ENCODE results near the gene PHKA2.

PHKA2 gene

GRCh38 chrX:18892899-18893298 is 91.0 kb downstream of the PHKA2 start:
- DNase-seq (ENCODE audit: low spot score): no peak
- no peak for TF ChIP-seq CTCF (IDR thresholded peaks at IDR 0.05; ENCODE audit: borderline replicate concordance, control extremely low read depth, extremely low read depth, insufficient read depth, missing control alignments)
- in situ Hi-C loops (cut with MboI; ENCODE audit: low sequenced_read_pairs, unreplicated experiment): loop anchor here (10.0 kb wide), 1 partner anchor 468 kb away; the partner anchor contains the start of gene CDKL5

DNA sequence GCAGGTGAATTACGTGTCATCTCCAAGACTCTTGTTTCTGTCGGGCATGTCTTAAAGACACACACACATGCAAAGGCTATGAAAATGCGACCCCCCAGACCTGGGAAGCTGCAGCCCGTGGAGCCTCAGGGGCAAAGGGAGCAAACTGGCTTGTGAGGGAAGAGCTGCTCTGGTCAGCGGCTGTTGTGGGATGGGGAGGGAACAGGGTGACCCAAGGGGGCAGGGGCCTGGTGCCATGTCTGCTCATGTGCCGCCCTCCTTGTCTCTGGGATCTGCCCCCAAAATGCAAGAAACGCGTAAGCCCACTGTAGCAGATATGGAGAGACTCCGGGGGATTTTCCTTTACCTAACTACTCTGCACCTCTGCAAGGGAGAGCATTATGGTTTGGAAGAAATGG is 92.4 kb downstream of the PHKA2 start:
- TF ChIP-seq CTCF (IDR thresholded peaks at IDR 0.05; ENCODE audit: borderline replicate concordance, control extremely low read depth, extremely low read depth, insufficient read depth, missing control alignments): no peak
- no peak for DNase-seq (ENCODE audit: low spot score)
- in situ Hi-C loops (cut with MboI; ENCODE audit: low sequenced_read_pairs, unreplicated experiment): loop anchor here (10.0 kb wide), 1 partner anchor 467 kb away; the partner anchor contains the start of gene CDKL5

DNA sequence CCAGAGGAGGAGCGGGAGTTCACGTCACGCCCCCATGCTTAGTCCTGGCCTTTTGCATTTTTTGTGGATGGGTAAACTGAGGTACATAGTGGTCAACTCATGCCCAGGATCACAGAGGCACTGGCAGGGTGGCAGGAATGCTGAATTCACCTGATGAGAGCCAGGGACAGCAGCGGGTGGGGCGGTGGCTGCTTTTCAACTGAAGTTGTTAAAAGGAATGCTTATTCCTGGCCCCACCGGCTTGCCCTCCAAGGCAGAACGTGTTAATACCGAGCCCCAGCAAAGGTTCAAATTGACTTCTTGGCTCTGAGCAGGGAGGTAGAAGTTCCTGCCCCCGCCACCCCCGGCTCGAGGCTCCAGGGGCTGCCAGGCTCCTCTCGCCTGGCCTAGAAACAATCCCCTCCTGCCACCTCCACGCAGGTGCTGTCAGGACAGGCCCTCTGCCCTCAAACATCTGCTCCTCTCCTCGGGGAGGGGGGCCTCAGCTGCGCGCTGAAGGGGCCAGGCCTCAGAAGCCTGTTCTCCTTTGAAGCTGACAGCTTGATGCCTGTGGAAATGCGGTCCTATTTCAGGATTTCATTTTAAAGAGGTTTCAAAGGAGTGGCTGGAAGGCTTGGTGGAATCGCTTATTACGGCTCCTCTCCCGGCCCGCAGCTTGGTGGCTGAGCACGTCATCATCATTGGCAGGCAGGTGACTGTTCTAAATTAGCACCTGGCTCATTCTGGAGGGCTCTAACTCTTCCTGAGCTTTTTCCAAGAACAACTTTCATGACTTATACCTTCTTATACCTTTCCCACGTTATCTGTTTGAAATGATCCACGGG is 93.0 kb downstream of the PHKA2 start:
- in situ Hi-C loops (cut with MboI; ENCODE audit: low sequenced_read_pairs, unreplicated experiment): loop anchor here (10.0 kb wide), 1 partner anchor 466 kb away; the partner anchor contains the start of gene CDKL5
- no peak for TF ChIP-seq CTCF (IDR thresholded peaks at IDR 0.05; ENCODE audit: borderline replicate concordance, control extremely low read depth, extremely low read depth, insufficient read depth, missing control alignments)
- DNase-seq (ENCODE audit: low spot score): no peak

GRCh38 chrX:18890049-18890381 is 93.9 kb downstream of the PHKA2 start:
- TF ChIP-seq CTCF (IDR thresholded peaks at IDR 0.05; ENCODE audit: borderline replicate concordance, control extremely low read depth, extremely low read depth, insufficient read depth, missing control alignments): no peak
- DNase-seq (ENCODE audit: low spot score): no peak
- in situ Hi-C loops (cut with MboI; ENCODE audit: low sequenced_read_pairs, unreplicated experiment): loop anchor here (10.0 kb wide), 1 partner anchor 465 kb away; the partner anchor contains the start of gene CDKL5

DNA sequence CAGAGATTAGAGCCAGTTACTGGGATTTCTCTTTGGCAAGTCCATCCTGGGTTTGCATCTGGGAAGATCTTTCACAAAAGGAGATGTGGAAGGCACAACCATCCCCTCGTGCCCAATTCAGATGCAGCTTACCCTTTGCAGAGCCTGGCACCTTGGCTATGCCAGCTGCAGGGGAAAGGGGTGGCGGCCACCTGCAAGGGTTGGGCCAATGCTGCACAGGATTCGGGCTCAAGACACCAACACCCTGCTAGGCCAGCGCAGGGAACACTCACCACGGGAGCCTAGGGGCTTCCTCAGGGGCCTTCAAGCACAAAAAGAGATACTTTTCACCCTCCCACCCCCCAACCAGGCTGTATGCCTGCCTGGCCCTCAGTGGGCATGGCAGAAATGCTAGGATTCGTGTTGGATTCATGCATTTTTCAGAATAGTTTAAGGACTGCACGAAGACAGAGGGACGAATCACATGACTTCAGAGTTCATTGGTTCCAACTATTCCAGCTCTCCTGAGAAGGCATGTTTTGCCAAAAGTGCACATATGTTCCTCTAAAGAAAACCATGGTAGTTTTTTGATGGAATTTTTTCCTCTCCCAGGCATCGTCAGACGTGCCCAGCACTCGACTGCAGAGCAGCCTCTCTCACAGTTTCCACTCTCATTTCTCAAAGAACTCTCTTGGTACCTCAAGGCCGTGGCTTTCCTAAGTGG is 94.4 kb downstream of the PHKA2 start:
- in situ Hi-C loops (cut with MboI; ENCODE audit: low sequenced_read_pairs, unreplicated experiment): loop anchor here (10.0 kb wide), 1 partner anchor 465 kb away; the partner anchor contains the start of gene CDKL5
- no peak for TF ChIP-seq CTCF (IDR thresholded peaks at IDR 0.05; ENCODE audit: borderline replicate concordance, control extremely low read depth, extremely low read depth, insufficient read depth, missing control alignments)
- DNase-seq (ENCODE audit: low spot score): no peak

- in situ Hi-C loops (cut with MboI; ENCODE audit: low sequenced_read_pairs, unreplicated experiment): no loop called here
- no peak for DNase-seq (ENCODE audit: low spot score)
- TF ChIP-seq CTCF (IDR thresholded peaks at IDR 0.05; ENCODE audit: borderline replicate concordance, control extremely low read depth, extremely low read depth, insufficient read depth, missing control alignments): no peak
Measured at GRCh38 chrX:18888281-18888680, 95.6 kb downstream of the PHKA2 start.
